ENCODE results near the gene BPIFB4.
"Not testable (repeated sequence)": the region's sequence is repeated elsewhere in the genome, so short reads cannot be mapped to it uniquely, and the experiment has no call there.

The BPIFB4 gene

GRCh38 chr20:33122297-33122696 is 42.9 kb downstream of the BPIFB4 start:
- not testable (repeated sequence) for DNase-seq

GRCh38 chr20:33124261-33124660 is 44.8 kb downstream of the BPIFB4 start:
- DNase-seq: no peak

GRCh38 chr20:33124994-33125393 is 45.6 kb downstream of the BPIFB4 start:
- no peak for DNase-seq

- DNase-seq: no peak
Observed at GRCh38 chr20:33125983-33126382, 46.5 kb downstream of the BPIFB4 start.

GRCh38 chr20:33127422-33128097 is 48.1 kb downstream of the BPIFB4 start:
- no peak for DNase-seq

- no peak for DNase-seq
Observed at GRCh38 chr20:33130568-33131061, 51.2 kb downstream of the BPIFB4 start.

- no peak for DNase-seq
Observed at GRCh38 chr20:33131949-33132473, 52.6 kb downstream of the BPIFB4 start.

- DNase-seq: no peak
Observed at GRCh38 chr20:33132513-33133372, 53.3 kb downstream of the BPIFB4 start.

GRCh38 chr20:33133373-33133941 is 54.0 kb downstream of the BPIFB4 start:
- DNase-seq: no peak

- no peak for DNase-seq
Observed at GRCh38 chr20:33137195-33137594, 57.8 kb downstream of the BPIFB4 start.

- no peak for DNase-seq
Observed at GRCh38 chr20:33139467-33139866, 60.0 kb downstream of the BPIFB4 start.

GRCh38 chr20:33145521-33145920 is 66.1 kb downstream of the BPIFB4 start:
- DNase-seq: no peak

- DNase-seq: no peak
Observed at GRCh38 chr20:33147299-33147698, 67.9 kb downstream of the BPIFB4 start.

- DNase-seq: no peak
Observed at GRCh38 chr20:33148040-33148439, 68.6 kb downstream of the BPIFB4 start.

GRCh38 chr20:33154252-33154651 is 74.8 kb downstream of the BPIFB4 start:
- no peak for DNase-seq

GRCh38 chr20:33158637-33159385 is 79.4 kb downstream of the BPIFB4 start:
- DNase-seq: no peak

GRCh38 chr20:33159713-33160112 is 80.3 kb downstream of the BPIFB4 start:
- DNase-seq: no peak

- no peak for DNase-seq
Observed at GRCh38 chr20:33160681-33161080, 81.2 kb downstream of the BPIFB4 start.
